ENCODE data around the gene RAD51B. TPM values are rescaled to one million over a fixed set of nuclear protein-coding genes. Genes with fewer than 3 reads are reported as not detected.

The RAD51B gene
- total and polyA plus RNA-seq, 9 of the 15 experiments (the other 6 are each of a cell fraction or from before 2014, with no cell fraction given): 8.5 to 17.3 (median 11.3) TPM

GRCh38 chr14:68503186-68503825, 683.7 kb downstream of the RAD51B start:
- Histone ChIP-seq H3K9ac (ENCODE audit: insufficient read depth in 1 of 2, low read depth in 2 of 2, low read length in 2 of 2) (no peak overlapping the region), H3K79me2 (ENCODE audit: control insufficient read depth, insufficient read depth, low read length) (no peaks in the 10 kb centered on the region), H3K4me1 (replicated peaks in 1 of 2; ENCODE audit: control insufficient read depth in 2 of 2, insufficient read depth in 2 of 2, low read length in 2 of 2) (peaks cover 3% of the 10 kb centered on the region in 2 experiments; a peak in 1 of 5 replicates), H3K4me3 (no peak overlapping the region), H2AFZ (ENCODE audit: low read depth, low read length) (no peak overlapping the region), H3K27ac (ENCODE audit: extremely low read depth, low read depth, low read length) (no peak overlapping the region), H3K27me3 (ENCODE audit: control insufficient read depth in 2 of 2, insufficient read depth in 2 of 2, low read length in 2 of 2) (no peaks in the 10 kb centered on the region), H3K9me1 (ENCODE audit: control insufficient read depth, insufficient read depth, low read length) (no peaks in the 10 kb centered on the region), H3K36me3 (ENCODE audit: control insufficient read depth, insufficient read depth, low read length) (no peaks in the 10 kb centered on the region), H4K20me1 (replicated peaks; ENCODE audit: control insufficient read depth, insufficient read depth, low read length) (no peaks in the 10 kb centered on the region), H3K4me2 (ENCODE audit: insufficient read depth, low read length) (no peak overlapping the region), H3K9me3 (replicated peaks; ENCODE audit: control insufficient read depth, insufficient read depth, low read depth, low read length) (no peaks in the 10 kb centered on the region)
- no TSS peak for BruUV-seq (replicated peaks)
- intact Hi-C loops (cut with micrococcal nuclease): no loop called here
- ATAC-seq (no peak), DNase-seq (ENCODE audit: extremely low read depth in 1 of 4, low spot score in 3 of 4) (no peak), FAIRE-seq (no peak)
- in situ Hi-C loops (cut with MboI): no loop called here
- ChIA-PET CTCF (ENCODE audit: low intra/inter-chr PET ratio) (no interaction called here), POLR2A (interaction anchor here (0.6 to 0.7 kb wide), 2 partner anchors 23 to 24 kb away, joined by 3 read pairs; no protein-coding TSS in a partner anchor)
- 43% methylated on average over 7 of the region's 7 CpGs for WGBS (ENCODE audit: insufficient coverage, low coverage, missing lambda C conversion rate)
- TF ChIP-seq FOXM1 (IDR thresholded peaks at IDR 0.05; ENCODE audit: low read depth) (no peak), FOXM1 (CRISPR knock-in tag; IDR thresholded peaks at IDR 0.05; ENCODE audit: low read depth) (no peak), RFX1 (IDR thresholded peaks at IDR 0.05) (no peak)

GRCh38 chr14:68504861-68505260, 685.3 kb downstream of the RAD51B start:
- DNase-seq (ENCODE audit: extremely low read depth in 1 of 4, low spot score in 3 of 4) (no peak), ATAC-seq (no peak), FAIRE-seq (no peak)
- H3K27me3 ChIP-seq (ENCODE audit: control insufficient read depth in 2 of 2, insufficient read depth in 2 of 2, low read length in 2 of 2): no peaks in the 10 kb centered on the region
- no peaks in the 10 kb centered on the region for H3K9me1 ChIP-seq (ENCODE audit: control insufficient read depth, insufficient read depth, low read length)
- in situ Hi-C loops (cut with MboI) (no loop called here), intact Hi-C loops (cut with micrococcal nuclease) (no loop called here)
- CTCF ChIA-PET (ENCODE audit: low intra/inter-chr PET ratio): no interaction called here
- H3K4me3 ChIP-seq: no peak overlapping the region
- BruUV-seq (replicated peaks): no TSS peak
- H3K9ac ChIP-seq (ENCODE audit: insufficient read depth in 1 of 2, low read depth in 2 of 2, low read length in 2 of 2): no peak overlapping the region
- no peak overlapping the region for H3K4me2 ChIP-seq (ENCODE audit: insufficient read depth, low read length)
- no peaks in the 10 kb centered on the region for H3K36me3 ChIP-seq (ENCODE audit: control insufficient read depth, insufficient read depth, low read length)
- H4K20me1 ChIP-seq (replicated peaks; ENCODE audit: control insufficient read depth, insufficient read depth, low read length): no peaks in the 10 kb centered on the region
- POLR2A ChIA-PET: interaction anchor here (0.8 to 0.9 kb wide), 2 partner anchors 10 to 44 kb away, joined by 3 read pairs; no protein-coding TSS in a partner anchor
- H3K79me2 ChIP-seq (ENCODE audit: control insufficient read depth, insufficient read depth, low read length): no peaks in the 10 kb centered on the region
- no peak overlapping the region for H2AFZ ChIP-seq (ENCODE audit: low read depth, low read length)
- no peak for TF ChIP-seq SIN3B (IDR thresholded peaks at IDR 0.05; ENCODE audit: low read depth)
- no peaks in the 10 kb centered on the region for H3K9me3 ChIP-seq (replicated peaks; ENCODE audit: control insufficient read depth, insufficient read depth, low read depth, low read length)
- WGBS (ENCODE audit: insufficient coverage, low coverage, missing lambda C conversion rate): 45% methylated on average over 7 of the region's 8 CpGs
- peaks cover 3% of the 10 kb centered on the region in 2 experiments; a peak in 1 of 5 replicates for H3K4me1 ChIP-seq (replicated peaks in 1 of 2; ENCODE audit: control insufficient read depth in 2 of 2, insufficient read depth in 2 of 2, low read length in 2 of 2)
- no peak overlapping the region for H3K27ac ChIP-seq (ENCODE audit: extremely low read depth, low read depth, low read length)

Data from K562 (cell line).